GM12891 (cell line): ENCODE measurements around the gene PCGF3.

Experiments
- DNase-seq: peaks from one replicate; pipeline ENCODE4 v3.0.0; 2011; ENCODE audit warnings: low spot score; ENCODE audit not compliant: insufficient read length
- FAIRE-seq: peaks from 2 replicates; lab custom pipeline; 2011; peaks lifted over from hg19 to GRCh38; lab: Jason Lieb, UNC
- PAX5 ChIP-seq: IDR thresholded peaks from 2 replicates; pipeline ENCODE4 v1.6.1; 2011; ENCODE audit warnings: low read length, moderate library complexity, mild to moderate bottlenecking; ENCODE audit not compliant: insufficient read depth, severe bottlenecking
- POLR2A ChIP-seq: IDR thresholded peaks from 2 replicates; pipeline ENCODE4 v1.6.1; 2011; ENCODE audit warnings: low read depth, low read length, control low read depth
- POLR2AphosphoS5 ChIP-seq: IDR thresholded peaks from 2 replicates; pipeline ENCODE4 v1.6.1; 2011; ENCODE audit warnings: low read depth, low read length, control low read depth
- POU2F2 ChIP-seq: IDR thresholded peaks from 2 replicates; pipeline ENCODE4 v1.6.1; 2011; ENCODE audit warnings: low read depth, mild to moderate bottlenecking, control low read depth, low read length, moderate library complexity
- SPI1 ChIP-seq: IDR thresholded peaks from 2 replicates; pipeline ENCODE4 v1.6.1; 2011; ENCODE audit warnings: low read depth, low read length, control low read depth
- TAF1 ChIP-seq: IDR thresholded peaks from 2 replicates; pipeline ENCODE4 v1.6.1; 2011; ENCODE audit warnings: low read depth, low read length, control low read depth

PCGF3 gene

GRCh38 chr4:813900-814299 lies 108.3 kb downstream of the PCGF3 start:
- TF ChIP-seq POLR2AphosphoS5, result no peak
- TF ChIP-seq SPI1, result peak; percentile 24; the same call in 1 of the 2 replicates
- TF ChIP-seq PAX5, result no peak
- no peak for TF ChIP-seq POU2F2
- DNase-seq, result no peak
- FAIRE-seq, result no peak

- TF ChIP-seq POLR2AphosphoS5, result no peak
- TF ChIP-seq SPI1, result no peak
- no peak for TF ChIP-seq POU2F2
- TF ChIP-seq TAF1, result no peak
- TF ChIP-seq PAX5, result no peak
- no peak for TF ChIP-seq POLR2A
- no peak for DNase-seq
- no peak for FAIRE-seq
Observed at GRCh38 chr4:814312-814850, 108.7 kb downstream of the PCGF3 start.

GRCh38 chr4:815464-816146 lies 110.0 kb downstream of the PCGF3 start:
- no peak for TF ChIP-seq TAF1
- TF ChIP-seq SPI1, result no peak
- FAIRE-seq, result no peak
- no peak for DNase-seq

GRCh38 chr4:818106-818921 lies 112.7 kb downstream of the PCGF3 start:
- no peak for FAIRE-seq

GRCh38 chr4:819401-820229 lies 114.0 kb downstream of the PCGF3 start:
- DNase-seq, result no peak
- FAIRE-seq, result no peak
- no peak for TF ChIP-seq TAF1
- TF ChIP-seq POLR2AphosphoS5, result no peak
- no peak for TF ChIP-seq POU2F2
- TF ChIP-seq SPI1, result no peak
- TF ChIP-seq PAX5, result no peak
- no peak for TF ChIP-seq POLR2A

More at GRCh38 chr4:818106-818921, 112.7 kb downstream of the PCGF3 start:
- no peak for DNase-seq
- TF ChIP-seq POLR2AphosphoS5 (no peak), SPI1 (no peak), POLR2A (no peak), PAX5 (no peak), TAF1 (no peak), POU2F2 (no peak)
